Lower leg skin (tissue), 4 donors: ENCODE measurements around the gene PYGO2. TPM values are rescaled to one million over a fixed set of nuclear protein-coding genes. Genes with fewer than 3 reads are reported as not detected.

Experiments used
- DNase-seq, 2 donors: peaks; one replicate each; pipeline ENCODE4 v3.0.0-alpha.2; 2019; ENCODE audit warnings: low spot score in 2 of 2
- H3K4me3 ChIP-seq: fragments of 200-600 bp; sonication (generic); 2 replicates; pipeline ENCODE4 v1.5.1; 2017; ENCODE audit warnings: mild to moderate bottlenecking, low read depth; ENCODE audit not compliant: poor library complexity, severe bottlenecking
- CTCF ChIP-seq, 3 donors: fragments of 450-650 bp; IDR thresholded peaks; one replicate each; pipeline ENCODE4 v1.5.1; 2016; ENCODE audit warnings: antibody characterized with exemption in 3 of 3, mild to moderate bottlenecking in 3 of 3, moderate library complexity in 2 of 3
- POLR2A ChIP-seq, 2 donors: fragments of 450-650 bp; IDR thresholded peaks; one replicate each; pipeline ENCODE4 v1.6.1; 2016 to 2017; ENCODE audit warnings: antibody characterized with exemption in 2 of 2, mild to moderate bottlenecking in 1 of 2, moderate library complexity in 1 of 2
- WGBS, 2 donors: methylation state at CpG; one replicate each; pipeline ENCODE4 v1.1.5; 2018; 5-methylcytosine and 5-hydroxymethylcytosine counted together
- intact Hi-C: fragments of 100-400 bp; cut with DNase I; formaldehyde crosslinking; loops from one replicate; pipeline ENCODE4 v1.15.0; 2023; ENCODE audit warnings: low total_unique reads
- total RNA-seq, 4 donors: library from RNA; depleted of rRNA; stranded (reverse); fragments of >200 nt; gene quantifications; one replicate each; pipeline ENCODE4 v1.1.0, GENCODE V29; 2016

PYGO2 gene
- total RNA-seq, 4 donors from 2014 or later, result 31.9 to 38.0 (median 36.3) TPM

GRCh38 chr1:155003766-155004351 is 42.3 kb upstream of the PYGO2 start:
- intact Hi-C loops, result no loop called here
- TF ChIP-seq CTCF (IDR thresholded peaks at IDR 0.05) (no peak), POLR2A (IDR thresholded peaks at IDR 0.05) (no peak)
- H3K4me3 ChIP-seq, result peak overlapping the region; percentile 66
- peak in 1 of 2 donors; percentile 95 for DNase-seq
- 1% methylated on average over 15 of the region's 34 CpGs for WGBS, 2 donors

- TF ChIP-seq POLR2A (IDR thresholded peaks at IDR 0.05), result no peak
- TF ChIP-seq CTCF (IDR thresholded peaks at IDR 0.05), result no peak
- WGBS, 2 donors, result 0 to 1% methylated on average over 31 to 37 of the region's 37 CpGs
- DNase-seq, result peak in 1 of 2 donors; percentile 86
- peak overlapping the region; percentile 66 for H3K4me3 ChIP-seq
- intact Hi-C loops, result no loop called here
These were observed 41.7 kb upstream of the PYGO2 start for GRCh38 chr1:155003227-155003765.

DNA sequence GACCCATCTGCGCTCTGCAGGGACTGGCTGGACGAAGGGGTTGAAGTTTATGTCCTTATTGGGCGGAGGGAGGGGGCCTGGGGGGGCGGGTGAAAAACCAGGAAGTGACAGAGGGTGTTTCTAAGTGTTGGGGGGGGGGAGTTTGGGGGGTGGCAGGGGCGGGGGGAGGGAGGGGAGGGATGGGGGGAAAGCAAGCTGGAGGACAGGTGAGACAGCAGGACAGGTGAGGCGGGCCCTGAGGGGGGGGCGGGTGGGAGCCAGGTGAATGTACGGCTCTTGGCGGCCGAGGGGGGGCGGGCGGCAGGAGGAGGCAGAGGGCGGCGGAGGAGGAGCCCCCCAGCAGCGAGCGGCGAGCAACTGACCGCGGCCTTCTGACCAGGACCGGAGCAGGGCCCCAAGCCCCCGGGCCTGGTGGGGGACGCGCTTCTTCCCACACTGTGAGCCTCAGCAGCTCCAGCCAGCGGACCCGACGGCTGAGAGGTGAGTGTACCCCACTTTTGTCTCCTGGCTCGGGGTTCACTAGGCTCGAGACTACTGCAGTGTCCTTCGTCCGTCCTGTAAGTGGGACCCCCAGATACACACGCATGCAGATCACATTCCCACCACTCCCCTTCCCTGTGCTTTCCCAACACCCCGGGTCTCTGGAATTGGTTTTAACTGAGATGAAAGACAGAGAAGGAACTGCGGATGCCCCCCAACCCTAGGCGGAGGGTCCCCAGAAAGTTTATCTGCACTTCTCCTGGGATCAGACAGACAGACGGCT is 41.1 kb upstream of the PYGO2 start, which contains the start of gene ZBTB7B:
TSS of gene ZBTB7B (plus strand) at position 339 of the 763 bp plus-strand sequence. CDS start 11,859 bp downstream, outside the sequence.
- intact Hi-C loops, result no loop called here
- DNase-seq, result peak in 1 of 2 donors; percentile 92

DNA sequence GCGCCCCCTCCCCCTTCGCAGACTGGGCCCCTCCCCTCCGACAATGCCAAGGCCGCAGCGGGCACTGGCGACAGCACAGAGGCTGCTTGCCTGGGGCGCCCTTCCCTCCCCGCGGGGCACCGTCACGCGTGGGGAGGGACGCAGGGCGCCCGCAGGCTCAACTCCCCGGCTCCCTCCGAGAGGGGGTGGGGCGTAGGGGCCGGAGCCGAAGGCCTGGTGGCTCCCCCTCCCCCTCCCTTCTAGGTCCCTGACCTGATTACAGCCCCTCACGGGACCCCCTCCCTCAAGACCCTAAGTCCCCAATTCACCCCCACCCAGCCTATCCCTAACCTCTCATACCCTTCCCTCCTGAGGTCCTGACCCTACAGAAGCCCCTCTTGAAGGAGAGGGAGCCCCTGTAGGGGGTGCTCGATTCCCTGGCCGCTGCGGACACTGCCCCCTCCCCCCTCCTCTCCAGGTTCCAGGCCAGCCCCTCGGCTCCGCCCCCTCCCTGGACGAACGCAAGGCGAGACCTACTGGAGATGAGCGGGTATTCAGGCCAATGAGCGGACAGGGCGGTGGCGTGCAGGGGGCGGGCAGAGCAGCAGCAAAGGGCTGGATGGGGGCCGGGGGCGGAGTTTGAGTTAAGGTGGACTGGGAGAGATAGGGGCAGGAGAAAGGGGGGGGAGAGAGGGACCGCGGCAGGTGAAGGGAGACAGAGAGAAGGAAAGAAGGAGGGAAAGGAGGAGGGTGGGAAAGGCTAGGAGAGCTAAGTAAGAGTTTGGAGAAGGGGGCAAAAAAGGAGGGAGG is 40.3 kb upstream of the PYGO2 start:
- intact Hi-C loops, result no loop called here
- 0 to 1% methylated on average over 12 to 25 of the region's 38 CpGs for WGBS, 2 donors
- peak overlapping the region; percentile 38 for H3K4me3 ChIP-seq
- TF ChIP-seq CTCF (IDR thresholded peaks at IDR 0.05), result no peak
- TF ChIP-seq POLR2A (IDR thresholded peaks at IDR 0.05), result no peak
- peak; percentile 100 for DNase-seq

More for the DNA sequence above, 41.1 kb upstream of the PYGO2 start, which contains the start of gene ZBTB7B:
- peak within 1 kb of the TSS; percentile 66 for H3K4me3 ChIP-seq
- 1% methylated on average over 23 to 28 of the region's 35 CpGs for WGBS, 2 donors
- no peak for TF ChIP-seq CTCF (IDR thresholded peaks at IDR 0.05)
- no peak for TF ChIP-seq POLR2A (IDR thresholded peaks at IDR 0.05)

- H3K4me3 ChIP-seq, result peak overlapping the region; percentile 38
- no peak for DNase-seq
- intact Hi-C loops, result no loop called here
- 0 to 1% methylated on average over 11 of the region's 11 CpGs for WGBS, 2 donors
- TF ChIP-seq CTCF (IDR thresholded peaks at IDR 0.05) (no peak), POLR2A (IDR thresholded peaks at IDR 0.05) (no peak)
These were observed 39.8 kb upstream of the PYGO2 start for GRCh38 chr1:155001425-155001674.
